GM21526 (cell line): Measurements from ENCODE around the gene ZNF415.
"Not testable (repeated sequence)": the region's sequence is repeated elsewhere in the genome, so short reads cannot be mapped to it uniquely, and the experiment has no call there.

Experiments used
- ATAC-seq: cut with Tn5 transposase; IDR thresholded peaks from one replicate; pipeline ENCODE4 v1.9.1; 2021; ENCODE audit warnings: moderate library complexity; ENCODE audit not compliant: unreplicated experiment, low FRiP score

The ZNF415 gene

DNA sequence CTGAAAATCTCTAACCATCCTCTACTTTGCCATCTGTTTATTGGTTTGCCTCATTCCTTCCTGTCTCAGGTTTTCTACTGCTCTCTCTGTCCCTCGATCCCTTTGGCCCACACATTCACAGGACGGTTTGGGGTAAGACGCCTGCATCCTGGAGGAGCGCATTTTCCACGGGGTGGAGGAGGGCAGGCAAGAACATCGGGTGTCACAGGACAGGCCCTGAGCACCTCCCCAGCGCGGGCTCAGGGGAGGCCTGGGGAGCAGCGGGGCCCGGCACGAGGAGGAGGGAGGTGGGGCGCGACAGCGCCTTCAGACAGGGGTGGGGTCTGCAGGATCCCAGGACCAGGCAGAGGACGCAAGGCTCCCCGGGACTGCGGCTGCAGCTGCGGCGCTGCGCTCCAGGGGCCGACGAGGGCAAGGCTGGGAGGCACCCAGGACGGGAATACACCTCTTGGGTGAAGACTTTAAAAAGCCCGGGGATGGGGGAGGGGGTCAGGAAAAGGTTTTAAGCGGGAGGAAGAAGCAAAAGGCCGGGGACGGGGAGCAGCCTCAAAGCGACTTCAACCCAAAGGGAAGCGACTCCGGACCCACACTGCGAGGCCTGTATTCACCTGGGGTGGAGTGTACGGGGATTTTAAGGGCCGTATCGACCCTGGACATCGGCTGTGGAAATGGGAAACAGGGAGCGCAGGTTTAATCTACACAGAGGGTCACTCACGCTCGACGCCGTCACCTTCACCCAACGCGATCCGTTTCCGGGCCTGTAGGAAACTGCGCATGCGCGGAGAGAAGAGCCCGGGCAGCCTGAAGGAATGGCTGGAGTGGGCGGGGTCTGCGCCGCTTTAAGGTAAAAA is at the start of gene ZNF415:
Gene ZNF415 (minus strand): TSS at position 770 of the 851 bp plus-strand sequence. CDS start 10,234 bp downstream, outside the sequence.
- ATAC-seq, result no peak

- ATAC-seq, result no peak
These were observed 49.5 kb upstream of the ZNF415 start for GRCh38 chr19:53182202-53182601.

DNA sequence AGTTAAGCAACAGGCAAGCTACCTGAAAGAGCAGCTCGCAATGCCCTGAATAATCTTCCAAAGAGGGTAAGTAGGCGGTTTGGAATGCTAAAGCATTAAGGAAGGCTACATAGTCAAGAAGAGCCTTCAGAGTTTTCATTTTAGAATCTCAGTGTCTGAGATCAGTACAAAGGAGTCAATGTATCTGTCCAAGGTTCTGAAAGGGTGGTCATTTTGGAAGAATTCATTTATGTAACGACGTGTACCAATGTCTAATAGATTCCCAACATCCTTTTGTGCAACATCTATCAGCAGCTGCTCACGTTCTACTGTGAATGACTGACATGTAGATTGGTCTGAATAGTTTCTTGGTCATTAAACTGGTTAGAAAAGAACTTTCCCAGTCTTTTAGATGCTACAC is 45.3 kb upstream of the ZNF415 start:
- no peak for ATAC-seq

DNA sequence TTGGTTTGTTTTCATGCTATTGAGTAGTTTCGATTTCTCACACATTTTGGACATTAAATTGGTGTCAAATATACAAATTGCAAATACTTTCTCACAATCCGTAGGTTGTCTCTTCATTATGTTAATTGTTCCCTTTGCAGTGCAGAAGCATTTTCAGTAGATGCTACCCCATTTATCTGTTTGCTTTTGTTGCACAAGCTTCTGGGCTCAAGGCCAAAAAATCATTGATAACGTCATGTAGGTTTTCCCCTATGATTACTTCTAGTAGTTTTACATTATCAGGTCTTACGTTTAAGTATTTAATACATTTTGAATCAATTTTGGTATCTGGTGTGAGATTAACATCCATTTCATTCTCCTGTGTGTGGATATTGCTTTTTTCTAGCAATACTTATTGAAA is 40.2 kb upstream of the ZNF415 start:
- ATAC-seq, result no peak

DNA sequence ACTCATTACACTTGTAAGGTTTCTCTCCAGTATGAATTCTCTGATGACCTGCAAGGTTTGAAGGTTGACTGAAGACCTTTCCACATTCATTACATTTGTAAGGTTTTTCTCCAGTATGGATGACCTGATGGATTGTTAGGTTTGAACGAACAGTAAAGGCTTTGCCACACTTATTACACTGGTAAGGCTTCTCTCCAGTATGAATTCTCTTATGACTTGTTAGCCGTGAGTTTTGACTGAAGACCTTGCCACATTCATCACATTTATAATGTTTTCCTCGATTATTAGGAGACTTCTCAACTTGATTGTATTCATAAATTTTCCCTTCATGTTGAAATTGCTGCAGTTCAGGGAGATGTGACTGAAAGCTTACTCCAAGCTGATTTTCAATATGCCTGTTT is 33.0 kb upstream of the ZNF415 start:
- ATAC-seq, result no peak

DNA sequence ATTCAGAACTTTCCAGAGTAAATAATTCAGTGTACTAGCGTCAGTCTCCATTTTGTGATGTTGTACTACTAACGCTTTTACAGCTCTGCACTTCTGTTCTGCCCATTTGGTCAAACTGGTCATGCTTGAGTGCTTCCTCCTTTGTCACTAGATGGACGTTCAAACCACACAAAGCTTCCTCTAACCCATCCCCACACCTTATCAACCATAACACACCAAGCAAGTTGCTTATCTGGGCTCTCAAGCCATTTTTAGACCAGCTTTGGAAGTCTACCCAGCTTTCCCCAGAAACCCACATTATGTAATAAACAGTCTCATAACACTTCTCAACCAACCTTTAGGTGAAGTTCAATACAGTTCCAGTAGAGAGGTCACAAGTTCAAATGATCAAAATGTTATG is 28.4 kb upstream of the ZNF415 start:
- ATAC-seq, result no peak

DNA sequence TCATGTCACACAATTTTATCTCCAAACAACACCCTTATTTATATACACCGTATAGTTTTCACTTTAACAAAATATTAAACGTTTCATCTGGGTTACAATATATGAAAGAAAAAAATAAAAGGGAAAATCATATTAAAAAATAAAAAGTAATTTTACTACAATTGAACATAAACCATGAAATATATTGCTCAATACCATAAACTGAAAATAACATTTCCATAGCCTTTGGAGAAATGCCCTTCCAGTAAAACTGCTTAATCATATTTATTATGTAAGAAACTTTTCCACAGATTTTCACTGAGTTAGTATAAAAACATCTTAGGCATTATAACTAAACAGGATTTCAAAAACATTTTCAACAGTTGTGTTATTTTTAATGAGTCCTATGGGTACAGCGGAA is 27.6 kb upstream of the ZNF415 start:
- ATAC-seq, result no peak

- ATAC-seq, result no peak
These were observed 25.5 kb upstream of the ZNF415 start for GRCh38 chr19:53158119-53158656.

DNA sequence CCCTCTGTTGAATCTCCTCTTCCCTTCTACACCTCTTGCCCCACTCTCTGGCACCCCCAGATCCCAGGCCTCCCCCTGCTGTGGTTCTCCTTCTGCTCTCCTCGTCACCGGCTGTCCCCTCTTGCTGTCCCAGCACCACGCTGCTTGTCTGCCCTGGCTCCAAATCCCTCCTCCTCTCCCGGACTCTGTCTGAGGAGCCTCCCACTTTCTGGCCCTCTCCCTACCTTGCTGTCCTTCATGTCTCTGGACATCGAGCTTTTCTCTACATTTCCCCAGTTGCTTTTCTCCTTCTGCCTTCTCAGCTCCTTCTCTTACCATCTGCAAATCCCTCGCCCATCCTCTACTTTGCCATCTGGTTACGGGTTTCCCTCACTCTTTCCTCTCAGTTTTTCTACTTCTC is 24.9 kb upstream of the ZNF415 start:
- ATAC-seq, result no peak

DNA sequence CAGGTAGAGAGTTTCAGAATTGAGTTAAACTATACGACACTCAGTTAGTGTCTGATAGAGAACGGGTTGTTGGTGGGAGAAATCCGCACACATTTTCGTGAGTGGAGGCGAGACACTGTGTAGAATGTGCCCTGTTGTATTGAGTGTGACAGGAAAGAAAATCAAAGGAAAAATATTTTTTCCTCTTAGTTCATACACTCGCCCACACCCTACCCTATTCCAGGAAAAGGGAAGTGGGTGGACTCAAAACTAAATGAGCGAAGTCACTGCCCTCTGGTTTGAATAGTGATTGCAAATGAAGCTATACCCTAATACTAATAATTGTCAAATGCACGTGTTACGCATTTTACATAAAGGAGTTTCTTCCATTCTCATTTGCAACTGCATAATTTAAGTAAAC is 24.1 kb upstream of the ZNF415 start:
- ATAC-seq, result no peak

GRCh38 chr19:53147645-53148044 is 14.9 kb upstream of the ZNF415 start:
- no peak for ATAC-seq

- ATAC-seq, result no peak
These were observed 7.6 kb upstream of the ZNF415 start for GRCh38 chr19:53140351-53140750.

GRCh38 chr19:53136432-53136831 is 3.7 kb upstream of the ZNF415 start:
- ATAC-seq, result no peak

GRCh38 chr19:53131727-53132126 is 983 bp downstream of the ZNF415 start:
- no peak for ATAC-seq

DNA sequence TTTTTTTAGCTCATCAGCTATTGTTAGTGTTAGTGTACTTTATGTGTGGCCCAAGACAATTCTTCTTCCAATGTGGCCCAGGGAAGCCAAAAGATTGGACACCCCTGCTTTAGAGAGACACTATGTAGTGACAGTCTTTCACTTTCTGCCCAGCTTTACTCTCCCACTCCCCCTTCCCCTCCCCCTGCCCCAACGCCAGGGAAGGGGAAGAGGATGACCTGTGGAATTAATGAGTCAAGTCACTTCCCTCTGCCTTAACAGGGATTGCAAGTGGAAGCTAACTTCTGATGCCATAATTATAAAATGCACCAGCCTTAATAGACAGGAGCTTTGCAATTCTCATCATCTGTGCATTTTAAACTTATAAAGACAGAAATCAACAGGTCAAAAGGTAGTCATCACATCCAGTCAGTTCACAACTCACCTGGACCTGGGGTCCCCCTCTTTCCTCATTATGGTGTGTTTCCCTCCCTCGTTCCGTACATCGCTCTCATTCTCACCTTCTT is 1.6 kb downstream of the ZNF415 start:
- no peak for ATAC-seq

- no peak for ATAC-seq
These were observed 2.2 kb downstream of the ZNF415 start for GRCh38 chr19:53130506-53130905.

- ATAC-seq, result not testable (repeated sequence)
These were observed 5.8 kb downstream of the ZNF415 start for GRCh38 chr19:53126733-53127526.

DNA sequence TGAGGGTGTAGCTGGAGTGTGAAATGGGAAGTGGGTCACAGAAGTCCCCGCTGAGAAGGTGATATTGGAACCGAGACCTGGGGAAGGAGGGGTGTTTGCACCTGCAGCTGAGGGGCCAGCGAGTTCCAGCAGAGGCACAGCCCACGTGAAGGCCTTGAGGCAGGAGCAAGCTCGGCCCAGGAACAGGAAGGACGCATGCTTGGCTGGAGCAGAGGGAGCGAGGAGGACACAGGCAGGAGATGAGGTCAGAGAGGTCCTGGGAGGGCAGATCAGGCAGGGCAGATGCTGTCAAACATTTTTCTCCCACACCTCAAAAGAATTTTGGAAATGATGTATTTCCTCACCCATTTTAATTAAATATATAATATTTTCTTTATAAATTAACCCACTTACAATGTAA is 9.3 kb downstream of the ZNF415 start:
- ATAC-seq, result no peak

- ATAC-seq, result no peak
These were observed 20.4 kb downstream of the ZNF415 start for GRCh38 chr19:53112286-53112685.

DNA sequence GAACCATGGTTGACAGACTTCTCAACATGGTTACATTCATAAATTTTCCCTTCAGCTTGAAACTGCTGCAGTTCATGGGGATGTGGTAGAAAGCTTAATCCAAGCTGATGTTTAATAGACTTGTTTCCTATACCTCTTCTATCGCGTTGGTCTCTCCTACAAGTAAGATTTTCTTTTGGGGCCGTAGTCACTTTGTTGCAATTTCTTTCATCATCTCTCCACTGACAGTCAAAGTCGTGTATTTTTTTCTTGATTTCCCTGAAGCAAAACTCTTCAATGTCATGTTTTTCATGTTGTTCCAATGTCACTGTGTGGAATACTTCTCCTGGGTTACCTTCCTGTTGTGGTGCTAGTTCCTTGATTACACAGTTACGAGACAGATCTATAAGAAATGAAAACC is 23.2 kb downstream of the ZNF415 start:
- ATAC-seq, result no peak
